GM21717 (cell line): ENCODE results near the gene GGT5.
"Not testable (repeated sequence)": the region's sequence is repeated elsewhere in the genome, so short reads cannot be mapped to it uniquely, and the experiment has no call there.

Source experiments
- ATAC-seq: cut with Tn5 transposase; IDR thresholded peaks from one replicate; pipeline ENCODE4 v1.9.1; 2021; ENCODE audit warnings: mild to moderate bottlenecking, moderate library complexity; ENCODE audit not compliant: unreplicated experiment

Gene GGT5

GRCh38 chr22:24206460-24207263 is 38.2 kb downstream of the GGT5 start:
- not testable (repeated sequence) for ATAC-seq

- ATAC-seq, result no peak
These were observed 39.3 kb downstream of the GGT5 start for GRCh38 chr22:24205438-24206195.

- not testable (repeated sequence) for ATAC-seq
These were observed 41.0 kb downstream of the GGT5 start for GRCh38 chr22:24203856-24204255.

- no peak for ATAC-seq
These were observed 42.9 kb downstream of the GGT5 start for GRCh38 chr22:24201681-24202614.

GRCh38 chr22:24200619-24201212 is 44.2 kb downstream of the GGT5 start:
- no peak for ATAC-seq

- no peak for ATAC-seq
These were observed 46.2 kb downstream of the GGT5 start for GRCh38 chr22:24198682-24199052.

GRCh38 chr22:24191893-24192292 is 53.0 kb downstream of the GGT5 start:
- no peak for ATAC-seq

GRCh38 chr22:24191381-24191841 is 53.5 kb downstream of the GGT5 start:
- no peak for ATAC-seq

- ATAC-seq, result no peak
These were observed 54.2 kb downstream of the GGT5 start for GRCh38 chr22:24190596-24191208.

- no peak for ATAC-seq
These were observed 54.7 kb downstream of the GGT5 start for GRCh38 chr22:24190159-24190540.

- ATAC-seq, result no peak
These were observed 55.4 kb downstream of the GGT5 start for GRCh38 chr22:24189249-24190158.

GRCh38 chr22:24188705-24189248 is 56.1 kb downstream of the GGT5 start:
- no peak for ATAC-seq

GRCh38 chr22:24187731-24188644 is 56.9 kb downstream of the GGT5 start:
- ATAC-seq, result no peak

- no peak for ATAC-seq
These were observed 57.8 kb downstream of the GGT5 start for GRCh38 chr22:24186892-24187670.

- ATAC-seq, result no peak
These were observed 58.5 kb downstream of the GGT5 start for GRCh38 chr22:24186352-24186740.

- no peak for ATAC-seq
These were observed 59.2 kb downstream of the GGT5 start for GRCh38 chr22:24185501-24186351.
